SK-N-MC (cell line): Measurements from ENCODE around the gene SYT6.

ENCODE experiments used
- EZH2 ChIP-seq: fragments of 200-600 bp; sonication (generic); IDR thresholded peaks from one replicate; pipeline ENCODE4 v1.6.1; 2017; ENCODE audit warnings: antibody characterized with exemption
- POLR2AphosphoS5 ChIP-seq: IDR thresholded peaks from 2 replicates; pipeline ENCODE4 v1.6.1; 2012; ENCODE audit warnings: mild to moderate bottlenecking, low read depth, low read length, borderline replicate concordance

- TF ChIP-seq POLR2AphosphoS5 (no peak), EZH2 (no peak)
These were observed 105.4 kb downstream of the SYT6 start for GRCh38 chr1:114048232-114048631.
